GM12891 (cell line): Measurements from ENCODE around the gene EVPL.
A peak's percentile ranks its signal among the peaks of the same experiment; 100 is the strongest.

Experiments
- DNase-seq: peaks from one replicate; pipeline ENCODE4 v3.0.0; 2011; ENCODE audit warnings: low spot score; ENCODE audit not compliant: insufficient read length
- FAIRE-seq: peaks from 2 replicates; lab custom pipeline; 2011; peaks lifted over from hg19 to GRCh38; lab: Jason Lieb, UNC
- PAX5 ChIP-seq: IDR thresholded peaks from 2 replicates; pipeline ENCODE4 v1.6.1; 2011; ENCODE audit warnings: low read length, moderate library complexity, mild to moderate bottlenecking; ENCODE audit not compliant: insufficient read depth, severe bottlenecking
- POLR2A ChIP-seq: IDR thresholded peaks from 2 replicates; pipeline ENCODE4 v1.6.1; 2011; ENCODE audit warnings: low read depth, low read length, control low read depth
- POLR2AphosphoS5 ChIP-seq: IDR thresholded peaks from 2 replicates; pipeline ENCODE4 v1.6.1; 2011; ENCODE audit warnings: low read depth, low read length, control low read depth
- POU2F2 ChIP-seq: IDR thresholded peaks from 2 replicates; pipeline ENCODE4 v1.6.1; 2011; ENCODE audit warnings: low read depth, mild to moderate bottlenecking, control low read depth, low read length, moderate library complexity
- SPI1 ChIP-seq: IDR thresholded peaks from 2 replicates; pipeline ENCODE4 v1.6.1; 2011; ENCODE audit warnings: low read depth, low read length, control low read depth
- TAF1 ChIP-seq: IDR thresholded peaks from 2 replicates; pipeline ENCODE4 v1.6.1; 2011; ENCODE audit warnings: low read depth, low read length, control low read depth

Gene EVPL

GRCh38 chr17:76017481-76018339, 9.4 kb downstream of the EVPL start:
- TF ChIP-seq POLR2AphosphoS5 (no peak), TAF1 (no peak), POU2F2 (no peak), PAX5 (no peak), SPI1 (no peak), POLR2A (no peak)
- no peak for FAIRE-seq
- no peak for DNase-seq

DNA sequence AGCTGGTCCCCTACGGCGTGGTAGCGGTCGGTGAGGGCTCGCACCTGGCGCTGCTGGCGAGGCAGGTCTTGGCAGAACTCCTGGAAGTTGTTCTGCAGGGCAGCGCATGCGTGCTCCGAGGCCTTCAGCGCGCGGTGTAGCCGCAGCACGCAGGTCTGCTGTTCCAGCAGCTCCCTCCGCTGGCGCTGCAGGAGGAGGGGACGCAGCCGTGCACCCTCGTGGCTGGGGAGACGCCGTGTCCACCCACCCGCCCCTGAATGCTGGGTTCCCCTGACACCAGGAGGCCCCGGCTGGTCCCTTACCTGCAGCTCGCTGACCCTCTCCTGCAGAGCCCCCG, 12.2 kb downstream of the EVPL start:
- TF ChIP-seq POLR2A (no peak), POU2F2 (no peak), TAF1 (no peak), SPI1 (no peak), POLR2AphosphoS5 (no peak), PAX5 (no peak)
- FAIRE-seq (no peak), DNase-seq (no peak)

GRCh38 chr17:76014100-76014924, 12.8 kb downstream of the EVPL start:
- DNase-seq (peak; percentile 98), FAIRE-seq (peak; percentile 92)
- no peak for TF ChIP-seq POLR2A
- TF ChIP-seq POU2F2: no peak
- no peak for TF ChIP-seq POLR2AphosphoS5
- TF ChIP-seq SPI1: no peak
- TF ChIP-seq TAF1: no peak
- no peak for TF ChIP-seq PAX5

DNA sequence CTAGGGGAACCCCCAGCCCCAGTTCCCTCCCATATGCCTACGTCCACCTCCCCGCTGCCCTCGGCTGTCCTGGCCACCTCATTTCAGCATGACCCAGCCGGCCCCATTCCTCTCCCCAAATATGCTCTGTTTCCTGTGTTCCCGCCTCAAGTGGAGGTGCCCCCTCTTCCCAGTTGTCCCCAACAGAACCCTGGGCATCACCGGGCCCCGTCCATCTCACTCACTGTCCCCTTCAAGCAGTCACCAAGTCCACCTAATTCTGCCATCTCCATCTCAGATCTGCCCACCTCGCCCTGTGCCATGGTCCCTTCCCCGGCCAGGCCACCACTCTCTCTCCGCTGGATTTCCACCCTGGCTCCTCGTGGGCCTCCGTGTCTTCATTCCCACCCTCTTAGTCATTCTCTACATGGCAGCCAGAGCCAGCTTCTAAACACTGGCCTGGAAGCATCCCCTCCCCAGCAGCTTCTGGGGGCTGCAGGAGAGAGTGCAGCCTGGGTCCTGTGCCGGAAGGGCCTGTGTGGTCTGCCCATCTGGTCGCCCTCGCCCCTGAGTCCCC, 13.7 kb downstream of the EVPL start:
- no peak for FAIRE-seq
- no peak for DNase-seq
- TF ChIP-seq POLR2AphosphoS5 (no peak), SPI1 (no peak), PAX5 (no peak), TAF1 (no peak), POU2F2 (no peak)

GRCh38 chr17:76011951-76012350, 15.2 kb downstream of the EVPL start:
- DNase-seq (no peak), FAIRE-seq (no peak)
- no peak for TF ChIP-seq TAF1
- TF ChIP-seq PAX5: no peak
- no peak for TF ChIP-seq SPI1
- TF ChIP-seq POU2F2: no peak
- no peak for TF ChIP-seq POLR2A
- no peak for TF ChIP-seq POLR2AphosphoS5

DNA sequence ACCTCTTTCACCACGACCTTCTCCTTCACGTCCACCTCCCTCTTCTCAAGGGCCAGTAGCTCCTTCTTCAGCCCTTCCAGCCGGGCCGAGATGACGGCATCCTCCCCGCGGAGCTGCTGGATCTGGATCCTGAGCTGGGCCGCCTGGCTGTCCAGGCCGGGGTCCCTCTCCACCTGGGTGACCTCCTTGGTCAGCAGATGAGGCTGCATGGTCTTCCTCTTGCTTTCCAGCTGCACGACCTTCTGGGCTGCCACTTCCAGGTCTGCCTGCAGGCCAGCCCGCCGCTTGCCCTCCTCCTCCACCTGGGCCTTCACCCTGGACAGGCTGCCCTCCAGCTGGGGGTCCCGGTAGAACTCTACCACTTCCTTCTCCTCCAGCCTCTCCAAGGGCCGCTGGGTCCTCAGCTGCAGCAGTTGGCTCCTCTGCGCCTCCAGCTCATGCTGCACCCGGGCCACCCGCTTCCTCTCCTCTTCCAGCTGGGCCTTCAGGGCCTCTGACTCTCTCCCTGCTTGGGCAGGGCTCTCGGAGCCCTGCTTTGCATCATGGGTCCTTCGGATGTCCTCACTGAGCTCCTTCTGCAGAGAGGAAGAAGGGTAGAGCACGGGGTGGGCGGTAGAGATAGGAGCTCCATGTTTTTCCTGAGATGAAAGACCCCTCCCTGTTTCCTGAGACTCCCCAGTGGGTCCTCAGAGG, 17.0 kb downstream of the EVPL start:
- TF ChIP-seq TAF1: no peak
- no peak for TF ChIP-seq POLR2AphosphoS5
- no peak for TF ChIP-seq POLR2A
- no peak for TF ChIP-seq SPI1
- no peak for TF ChIP-seq PAX5
- TF ChIP-seq POU2F2: no peak
- FAIRE-seq (no peak), DNase-seq (no peak)

DNA sequence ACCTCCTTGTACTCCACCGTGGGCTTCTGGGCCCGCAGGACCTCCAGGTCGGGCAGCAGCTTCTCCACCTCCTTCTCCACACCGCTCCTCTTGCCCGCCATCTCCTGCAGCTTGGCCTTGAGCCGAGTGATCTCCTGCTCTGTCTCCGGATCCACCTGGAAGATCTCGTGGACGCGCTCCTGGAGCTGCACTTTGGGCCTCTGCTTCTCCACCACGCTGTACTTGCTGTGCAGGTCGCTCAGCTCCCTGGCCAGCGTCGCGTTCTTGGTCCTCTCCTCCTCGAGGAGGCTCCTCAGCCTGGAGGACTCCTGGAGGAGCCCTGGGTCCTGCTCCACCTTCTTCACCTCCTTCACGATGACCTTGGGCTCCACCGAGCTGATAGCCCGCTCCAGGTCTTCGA, 17.7 kb downstream of the EVPL start:
- TF ChIP-seq PAX5 (no peak), POLR2AphosphoS5 (no peak), TAF1 (no peak), SPI1 (no peak), POU2F2 (no peak), POLR2A (no peak)
- DNase-seq: no peak
- FAIRE-seq: no peak

DNA sequence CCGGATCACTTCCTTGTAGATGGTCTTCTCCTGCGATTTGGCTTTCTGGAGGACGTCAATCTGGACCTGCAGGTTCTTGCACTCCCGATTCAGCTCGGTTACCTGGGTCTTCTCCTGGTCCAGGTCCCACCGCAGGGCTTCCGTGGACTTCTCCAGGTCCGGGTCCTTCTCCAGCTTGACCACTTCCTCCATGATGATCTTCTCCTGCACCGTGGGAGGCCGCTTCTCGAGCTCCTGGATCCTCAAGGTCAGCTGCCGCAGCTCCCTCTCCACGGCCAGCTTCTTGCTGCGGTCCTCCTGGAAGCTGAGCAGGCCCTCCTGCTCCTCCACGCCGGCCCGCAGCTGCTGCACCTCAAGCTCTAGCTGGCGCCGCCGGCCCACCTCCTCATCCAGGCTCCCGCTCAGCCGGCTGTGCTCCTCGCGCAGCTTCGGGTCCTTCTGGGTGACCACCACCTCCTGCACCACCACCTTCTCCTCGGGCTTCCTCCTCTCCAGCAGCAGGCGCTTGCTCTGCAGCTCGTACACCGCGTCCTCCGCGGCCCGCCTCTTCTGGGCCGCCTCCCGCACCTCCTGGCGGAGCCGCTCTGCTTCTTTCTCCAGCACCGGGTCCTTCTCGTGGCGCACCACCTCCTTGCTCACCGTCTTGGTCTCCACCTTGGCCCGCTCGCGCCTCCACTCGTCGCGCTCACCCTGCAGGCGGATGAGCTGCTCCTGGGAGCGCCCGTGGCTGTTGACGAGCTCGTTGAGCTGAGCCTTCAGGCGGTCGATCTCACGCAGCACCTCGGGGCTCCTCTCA, 18.3 kb downstream of the EVPL start:
- no peak for FAIRE-seq
- DNase-seq: no peak
- no peak for TF ChIP-seq POU2F2
- no peak for TF ChIP-seq TAF1
- TF ChIP-seq POLR2A: no peak
- no peak for TF ChIP-seq PAX5
- TF ChIP-seq POLR2AphosphoS5: no peak
- no peak for TF ChIP-seq SPI1
